Panc1 (cell line): ENCODE data around the gene ADIPOR2. TPM values are rescaled to one million over a fixed set of nuclear protein-coding genes. Genes with fewer than 3 reads are reported as not detected.

Experiments
- ATAC-seq: fragments of 200-7000 bp; cut with Tn5 transposase; 2 replicates; pipeline ENCODE4 v1.9.1; 2020; ENCODE audit warnings: mild to moderate bottlenecking, moderate library complexity
- BruUV-seq: library from RNA; stranded (reverse); fragments of 400-500 nt; replicated peaks from 2 replicates; lab custom pipeline; 2021; lab: Mats Ljungman, UMichigan
- CTCF ChIA-PET: fragments of 300-600 bp; sonication (Branson Sonifier 250); formaldehyde crosslinking; loops from one replicate; lab custom pipeline; 2022; ENCODE audit warnings: antibody characterized with exemption; lab: Charles Lee
- POLR2A ChIA-PET: fragments of 300-600 bp; sonication (Branson Sonifier 250); formaldehyde crosslinking; loops from one replicate; lab custom pipeline; 2022; ENCODE audit warnings: antibody characterized with exemption; lab: Charles Lee
- DNase-seq: peaks from one replicate; pipeline ENCODE4 v3.0.0-alpha.2; 2010; ENCODE audit warnings: low read depth, low spot score
- H3K27ac ChIP-seq: 2 replicates; pipeline ENCODE4 v1.5.1; 2011; ENCODE audit warnings: mild to moderate bottlenecking, low read length, inconsistent platforms
- H3K27me3 ChIP-seq: fragments of 200-500 bp; sonication (Bioruptor generic); 2 replicates; pipeline ENCODE4 v1.6.0; 2014; ENCODE audit warnings: low read length, inconsistent platforms; ENCODE audit not compliant: control insufficient read depth, insufficient read depth
- H3K36me3 ChIP-seq: fragments of 200-500 bp; sonication (Bioruptor generic); 2 replicates; pipeline ENCODE4 v1.5.1; 2014; ENCODE audit warnings: inconsistent platforms, mild to moderate bottlenecking, low read length, moderate library complexity; ENCODE audit not compliant: control insufficient read depth, insufficient read depth
- H3K4me1 ChIP-seq: 2 replicates; pipeline ENCODE4 v1.5.1; 2011; ENCODE audit warnings: inconsistent platforms, mild to moderate bottlenecking, low read length, moderate library complexity; ENCODE audit not compliant: control insufficient read depth, insufficient read depth
- H3K4me3 ChIP-seq, 2 experiments: 2 replicates each; pipeline ENCODE4 v1.5.1; 2011 to 2012; ENCODE audit warnings: low read depth in 2 of 2, low read length in 2 of 2, mild to moderate bottlenecking in 2 of 2, inconsistent platforms in 1 of 2, moderate library complexity in 1 of 2
- H3K9me3 ChIP-seq: fragments of 200-500 bp; sonication (Bioruptor generic); 2 replicates; pipeline ENCODE4 v1.5.1; 2014; ENCODE audit warnings: low read depth, mild to moderate bottlenecking, inconsistent platforms, low read length, moderate library complexity; ENCODE audit not compliant: control insufficient read depth, insufficient read depth
- CTCF ChIP-seq: fragments of 450-650 bp; IDR thresholded peaks from 2 replicates; pipeline ENCODE4 v1.5.1; 2017; ENCODE audit warnings: mild to moderate bottlenecking
- POLR2AphosphoS5 ChIP-seq: IDR thresholded peaks from 2 replicates; pipeline ENCODE4 v1.6.1; 2012; ENCODE audit warnings: mild to moderate bottlenecking, low read depth, low read length, moderate library complexity
- REST ChIP-seq, 2 experiments: IDR thresholded peaks; 2 replicates each; pipeline ENCODE4 v1.6.1; 2011 to 2012; ENCODE audit warnings: low read depth in 2 of 2, control low read depth in 1 of 2, low read length in 1 of 2, mild to moderate bottlenecking in 1 of 2, moderate library complexity in 1 of 2; ENCODE audit not compliant: insufficient read depth in 1 of 2
- SIN3A ChIP-seq: IDR thresholded peaks from 2 replicates; pipeline ENCODE4 v1.6.1; 2012; ENCODE audit warnings: low read depth, mild to moderate bottlenecking, low read length, moderate library complexity, borderline replicate concordance; ENCODE audit not compliant: insufficient read depth
- TCF7L2 ChIP-seq: IDR thresholded peaks from 2 replicates; pipeline ENCODE4 v1.6.1; 2011; ENCODE audit warnings: mild to moderate bottlenecking, low read depth, low read length, inconsistent platforms
- in situ Hi-C: cut with HindIII; loops from 2 replicates; pipeline ENCODE4 v1.10.0; 2016; ENCODE audit warnings: low sequenced_read_pairs, low pct_unique_long_range_greater_than_20kb
- intact Hi-C: fragments of 100-400 bp; cut with micrococcal nuclease; formaldehyde crosslinking; loops from one replicate; pipeline ENCODE4 v1.10.0; 2022; ENCODE audit not compliant: unreplicated experiment
- total RNA-seq: library from RNA; stranded (reverse); gene quantifications from one replicate; pipeline ENCODE4 v1.2.1, GENCODE V29; 2021; ENCODE audit not compliant: unreplicated experiment

The ADIPOR2 gene
- total RNA-seq, 1 experiment from 2014 or later, result 76.0 TPM

- no peaks in the 10 kb centered on the region for H3K9me3 ChIP-seq
- DNase-seq (no peak), ATAC-seq (no peak)
- no peak overlapping the region for H3K27ac ChIP-seq
- H3K36me3 ChIP-seq, result no peaks in the 10 kb centered on the region
- ChIA-PET POLR2A (no interaction called here), CTCF (interaction anchor here (2.7 kb wide), 1 partner anchor 139 kb away, joined by 30 read pairs; no protein-coding TSS in a partner anchor)
- BruUV-seq, result no TSS peak
- H3K27me3 ChIP-seq, result no peaks in the 10 kb centered on the region
- no peaks in the 10 kb centered on the region for H3K4me1 ChIP-seq
- no peak overlapping the region for H3K4me3 ChIP-seq
- intact Hi-C loops, result no loop called here
- in situ Hi-C loops, result no loop called here
- TF ChIP-seq SIN3A, result no peak
- no peak for TF ChIP-seq POLR2AphosphoS5
- no peak for TF ChIP-seq REST (IDR thresholded peaks at IDR 0.05; ENCODE audit: insufficient read depth in 1 of 2, low read depth in 2 of 2, low read length in 1 of 2)
- no peak for TF ChIP-seq CTCF
- no peak for TF ChIP-seq TCF7L2
Observed at GRCh38 chr12:1651946-1652345, 38.9 kb upstream of the ADIPOR2 start.

- no peak overlapping the region for H3K4me3 ChIP-seq
- TF ChIP-seq SIN3A (no peak), POLR2AphosphoS5 (no peak), REST (IDR thresholded peaks at IDR 0.05; ENCODE audit: insufficient read depth in 1 of 2, low read depth in 2 of 2, low read length in 1 of 2) (no peak), CTCF (no peak), TCF7L2 (no peak)
- no peak for DNase-seq
- H3K27ac ChIP-seq, result no peak overlapping the region
- POLR2A ChIA-PET, result no interaction called here
- CTCF ChIA-PET, result interaction anchor here (0.7 kb wide), 1 partner anchor 137 kb away, joined by 4 read pairs; no protein-coding TSS in a partner anchor
- no TSS peak for BruUV-seq
- H3K4me1 ChIP-seq, result peaks cover 5% of the 10 kb centered on the region
- no peaks in the 10 kb centered on the region for H3K36me3 ChIP-seq
- H3K9me3 ChIP-seq, result no peaks in the 10 kb centered on the region
- intact Hi-C loops, result no loop called here
- no peak for ATAC-seq
- in situ Hi-C loops, result no loop called here
- no peaks in the 10 kb centered on the region for H3K27me3 ChIP-seq
Observed at GRCh38 chr12:1655225-1655788, 35.6 kb upstream of the ADIPOR2 start.
